Jurkat, Clone E6-1 (cell line): Measurements from ENCODE around the gene GATD1.

Source experiments
- DNase-seq: peaks from one replicate; pipeline ENCODE4 v3.0.0-alpha.2; 2011; ENCODE audit warnings: low read depth, low spot score
- H3K4me3 ChIP-seq: 2 replicates; pipeline ENCODE4 v1.5.1; 2011; ENCODE audit warnings: mild to moderate bottlenecking, low read length, control low read depth, moderate library complexity

GATD1 gene

DNA sequence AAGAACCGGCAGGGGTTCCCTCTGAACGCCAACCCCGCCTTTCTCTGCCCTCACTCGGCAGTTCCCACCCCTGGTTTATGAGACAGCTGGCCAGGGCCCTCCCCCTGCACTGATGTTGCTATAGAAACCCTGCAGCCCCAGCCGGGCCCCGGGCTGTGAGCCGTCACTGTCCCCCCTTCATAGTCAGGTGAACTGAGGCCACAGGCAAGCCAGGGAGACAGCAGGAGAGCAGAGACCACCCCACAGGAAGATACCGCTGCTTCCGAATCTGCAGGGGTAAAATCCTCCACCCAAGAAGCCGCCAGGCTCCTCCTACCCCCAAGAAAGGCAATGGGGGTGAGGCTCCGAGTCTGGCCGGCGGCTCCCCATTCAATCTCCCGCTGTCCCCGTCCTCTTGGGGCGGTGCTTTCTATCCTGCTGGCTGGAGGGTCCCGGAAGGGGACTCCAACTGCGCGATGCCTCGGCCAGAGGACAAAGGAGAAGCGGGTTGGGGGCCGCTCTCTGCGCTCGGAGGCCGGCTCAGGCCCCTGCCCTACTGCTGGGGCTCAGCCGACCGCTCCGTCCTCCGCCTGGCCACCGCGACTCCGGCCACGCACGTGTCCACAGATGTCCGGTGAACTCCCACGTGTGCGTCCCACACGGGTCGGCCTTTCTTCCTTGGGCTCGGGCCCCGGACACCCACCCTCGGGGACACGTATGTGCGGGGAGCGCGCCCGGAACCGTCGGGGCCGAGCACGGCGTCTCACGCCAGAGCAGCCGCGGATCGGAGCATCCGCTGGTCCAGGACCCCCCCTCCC lies 20.2 kb upstream of the GATD1 start:
- H3K4me3 ChIP-seq = peak overlapping the region; percentile 85
- DNase-seq = peak; percentile 80

DNA sequence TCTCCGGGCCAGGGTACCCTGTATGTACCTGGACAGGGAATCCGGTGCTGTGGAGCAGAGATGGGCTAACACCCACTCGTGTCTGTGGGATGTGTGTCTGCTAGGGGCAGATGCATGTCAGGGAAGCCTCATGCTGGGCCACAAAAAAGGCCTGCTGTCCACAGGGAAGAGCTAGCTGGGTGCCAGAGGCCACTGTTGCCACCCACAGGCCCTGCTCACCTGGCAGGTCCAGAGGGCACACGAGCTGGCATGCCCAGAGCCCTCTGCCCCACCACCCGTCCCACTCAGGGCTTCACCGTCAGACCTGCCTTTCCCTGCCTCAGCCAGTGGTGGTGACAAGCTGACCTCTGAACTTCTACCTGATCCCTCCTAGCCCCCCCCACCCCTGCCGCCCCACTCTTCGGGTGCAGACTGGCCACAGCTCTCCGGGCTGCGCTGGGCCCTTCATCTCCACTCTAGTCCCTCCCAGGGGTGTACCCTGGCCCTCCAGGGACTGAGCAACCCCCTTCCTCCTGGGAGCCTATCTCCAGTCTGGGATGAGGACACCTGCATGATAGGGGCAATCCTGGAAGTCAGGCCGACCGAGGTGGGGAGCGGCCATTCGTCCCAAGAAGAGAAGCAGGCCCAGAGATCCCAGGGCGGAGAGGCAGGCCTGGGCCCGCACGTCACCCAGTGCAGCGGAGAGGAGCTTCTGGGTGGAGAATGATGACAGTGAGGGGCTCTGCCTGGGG lies 19.4 kb upstream of the GATD1 start:
- no peak for DNase-seq
- peak overlapping the region; percentile 85 for H3K4me3 ChIP-seq

- peak; percentile 60 for DNase-seq
- peak overlapping the region; percentile 85 for H3K4me3 ChIP-seq
Observed at GRCh38 chr11:795634-796564, 18.6 kb upstream of the GATD1 start.

GRCh38 chr11:794766-795633 lies 17.7 kb upstream of the GATD1 start:
- peak overlapping the region; percentile 85 for H3K4me3 ChIP-seq

DNA sequence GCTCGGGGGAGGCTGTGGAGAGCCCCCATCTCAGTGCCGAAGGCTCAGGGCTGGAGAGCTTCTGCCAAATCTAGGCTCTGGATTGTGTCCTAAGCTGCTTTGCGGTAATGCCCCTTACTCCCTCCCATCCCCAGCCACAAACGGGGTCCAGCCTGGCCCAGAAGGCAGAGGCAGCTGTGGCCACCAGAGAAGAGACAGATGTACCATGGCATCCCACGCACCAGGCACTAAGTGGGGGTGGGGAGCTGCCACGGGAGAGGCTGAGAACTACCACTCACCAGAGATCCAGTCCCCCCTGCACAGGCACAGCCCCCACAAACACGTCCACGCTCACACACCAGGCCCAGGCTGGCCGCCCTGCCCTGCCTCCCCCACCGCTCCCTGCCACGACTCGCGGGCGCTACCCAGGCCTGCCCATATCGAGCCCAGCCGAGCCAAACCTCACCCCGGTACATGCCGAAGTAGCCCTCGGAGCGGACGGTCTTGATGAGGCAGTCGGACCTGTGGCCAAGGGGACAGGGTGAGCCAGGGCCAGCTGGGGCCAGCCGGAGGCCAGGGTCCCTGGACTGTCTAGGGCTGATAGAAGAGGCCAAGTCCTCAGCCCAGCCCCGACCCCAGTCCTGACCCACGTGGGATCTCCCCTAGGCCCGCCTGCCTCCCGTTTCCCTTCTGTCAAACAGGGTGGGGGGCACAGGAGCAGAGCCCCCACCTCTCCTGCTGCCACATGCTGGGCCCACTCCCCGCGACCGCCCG lies 16.9 kb upstream of the GATD1 start:
- DNase-seq = no peak
- H3K4me3 ChIP-seq = no peak overlapping the region

More at GRCh38 chr11:794766-795633, 17.7 kb upstream of the GATD1 start:
- no peak for DNase-seq

GRCh38 chr11:793556-793955 lies 16.3 kb upstream of the GATD1 start:
- DNase-seq = no peak

DNA sequence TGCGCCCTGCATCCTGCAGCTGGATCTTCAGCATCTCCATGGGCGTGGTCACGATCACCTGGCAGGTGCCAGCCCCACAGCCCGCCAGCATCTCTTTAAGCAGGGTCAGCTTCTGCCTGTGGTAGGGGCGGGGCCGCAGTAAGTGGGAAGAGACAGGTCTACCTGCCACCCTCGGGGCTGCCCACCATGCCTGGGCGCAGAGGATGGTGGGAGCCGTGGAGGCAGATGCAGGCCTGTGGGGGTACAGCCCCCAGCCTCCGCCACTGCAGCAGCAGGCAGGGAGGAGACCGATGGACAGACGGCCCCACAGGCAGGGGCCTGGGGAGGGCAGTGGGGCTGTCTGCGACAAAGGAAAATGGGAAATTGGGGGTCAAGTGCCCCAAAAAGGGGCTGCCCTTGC lies 15.6 kb upstream of the GATD1 start:
- DNase-seq = no peak
- no peak overlapping the region for H3K4me3 ChIP-seq

More at GRCh38 chr11:793556-793955, 16.3 kb upstream of the GATD1 start:
- no peak overlapping the region for H3K4me3 ChIP-seq

DNA sequence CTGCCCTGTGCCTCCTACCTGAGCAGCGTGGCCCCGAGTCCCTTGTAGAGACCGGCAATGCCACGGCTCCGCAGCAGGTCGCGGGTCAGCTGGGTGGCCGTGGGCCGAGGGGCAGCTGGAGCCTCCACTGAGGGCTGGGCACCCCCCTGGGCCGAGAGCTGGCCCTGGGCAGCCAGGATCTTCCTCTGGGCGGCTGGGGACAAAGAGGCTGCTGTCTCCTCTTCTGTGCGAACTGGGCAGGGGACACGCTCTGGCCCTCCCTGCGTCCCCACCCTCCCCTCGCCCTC lies 15.2 kb upstream of the GATD1 start:
- no peak overlapping the region for H3K4me3 ChIP-seq
- DNase-seq = no peak

- no peak for DNase-seq
- no peak overlapping the region for H3K4me3 ChIP-seq
Observed at GRCh38 chr11:791658-792534, 14.6 kb upstream of the GATD1 start.

DNA sequence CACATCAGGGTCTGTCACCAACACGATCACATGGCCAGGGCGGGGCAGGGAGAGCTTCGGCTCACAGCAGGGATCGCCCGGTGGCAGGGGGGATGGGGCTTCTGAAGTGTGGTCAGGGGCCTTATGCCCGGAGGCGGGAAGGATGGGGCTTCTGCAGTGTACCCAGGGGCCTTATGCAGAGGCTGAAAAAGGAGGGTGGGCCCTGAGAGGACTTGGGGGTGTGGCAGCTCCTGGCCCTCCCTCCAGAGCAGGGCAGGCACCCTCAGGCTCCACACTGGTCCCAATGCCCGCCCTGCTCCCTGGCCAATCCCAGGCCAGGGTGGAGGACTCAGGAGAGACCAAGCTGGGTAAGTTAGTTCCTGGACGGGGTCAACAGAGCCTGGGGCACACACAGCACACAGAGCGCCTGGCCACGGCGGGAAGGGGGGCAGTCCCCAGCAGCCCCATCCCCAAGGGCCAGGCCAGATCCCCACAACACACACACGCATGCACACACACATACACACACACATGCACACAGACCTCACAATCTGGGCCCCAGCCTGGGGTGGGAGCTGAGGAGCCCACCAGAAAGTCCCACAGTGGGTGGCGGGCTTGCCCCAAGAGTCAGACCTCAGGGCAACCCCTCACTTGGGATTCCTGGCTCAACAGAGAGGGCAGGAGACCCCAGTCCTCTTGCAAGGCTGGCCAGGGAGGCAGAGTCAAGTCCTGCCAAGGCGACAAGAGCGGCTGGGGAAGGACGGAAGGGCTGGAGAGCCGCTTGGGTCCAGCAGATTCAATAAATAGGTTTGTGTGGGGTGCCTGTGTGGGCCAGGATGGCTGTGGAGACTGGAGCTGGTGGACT lies 13.7 kb upstream of the GATD1 start:
- no peak overlapping the region for H3K4me3 ChIP-seq

DNA sequence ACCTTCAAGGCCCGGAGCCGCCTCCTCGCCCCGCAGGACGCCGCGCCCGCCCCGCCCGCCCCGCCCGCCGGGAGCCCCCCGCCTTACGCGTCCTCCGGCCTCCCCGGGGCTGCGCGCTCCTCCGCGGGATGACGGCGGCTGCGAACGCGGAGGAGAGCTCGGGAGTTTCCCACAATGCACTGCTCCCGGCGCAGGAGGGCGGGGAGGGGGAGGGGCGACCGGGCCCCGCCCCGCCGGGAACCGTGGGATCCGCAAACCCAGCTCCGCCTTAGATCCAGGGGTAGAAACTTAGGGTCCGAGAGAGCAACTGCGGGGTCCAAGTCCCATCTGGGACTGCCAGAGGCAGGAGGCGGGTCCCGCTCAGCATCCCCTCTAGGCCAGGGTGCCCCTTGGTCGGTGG lies 12.7 kb upstream of the GATD1 start, which contains the start of gene CEND1:
CEND1 (minus strand) TSS at position 148 of the 400 bp plus-strand sequence. CDS start 1,514 bp downstream, outside the sequence.
- DNase-seq = no peak
- no peak within 1 kb of the TSS for H3K4me3 ChIP-seq

More for the DNA sequence above, 13.7 kb upstream of the GATD1 start:
- DNase-seq = no peak

DNA sequence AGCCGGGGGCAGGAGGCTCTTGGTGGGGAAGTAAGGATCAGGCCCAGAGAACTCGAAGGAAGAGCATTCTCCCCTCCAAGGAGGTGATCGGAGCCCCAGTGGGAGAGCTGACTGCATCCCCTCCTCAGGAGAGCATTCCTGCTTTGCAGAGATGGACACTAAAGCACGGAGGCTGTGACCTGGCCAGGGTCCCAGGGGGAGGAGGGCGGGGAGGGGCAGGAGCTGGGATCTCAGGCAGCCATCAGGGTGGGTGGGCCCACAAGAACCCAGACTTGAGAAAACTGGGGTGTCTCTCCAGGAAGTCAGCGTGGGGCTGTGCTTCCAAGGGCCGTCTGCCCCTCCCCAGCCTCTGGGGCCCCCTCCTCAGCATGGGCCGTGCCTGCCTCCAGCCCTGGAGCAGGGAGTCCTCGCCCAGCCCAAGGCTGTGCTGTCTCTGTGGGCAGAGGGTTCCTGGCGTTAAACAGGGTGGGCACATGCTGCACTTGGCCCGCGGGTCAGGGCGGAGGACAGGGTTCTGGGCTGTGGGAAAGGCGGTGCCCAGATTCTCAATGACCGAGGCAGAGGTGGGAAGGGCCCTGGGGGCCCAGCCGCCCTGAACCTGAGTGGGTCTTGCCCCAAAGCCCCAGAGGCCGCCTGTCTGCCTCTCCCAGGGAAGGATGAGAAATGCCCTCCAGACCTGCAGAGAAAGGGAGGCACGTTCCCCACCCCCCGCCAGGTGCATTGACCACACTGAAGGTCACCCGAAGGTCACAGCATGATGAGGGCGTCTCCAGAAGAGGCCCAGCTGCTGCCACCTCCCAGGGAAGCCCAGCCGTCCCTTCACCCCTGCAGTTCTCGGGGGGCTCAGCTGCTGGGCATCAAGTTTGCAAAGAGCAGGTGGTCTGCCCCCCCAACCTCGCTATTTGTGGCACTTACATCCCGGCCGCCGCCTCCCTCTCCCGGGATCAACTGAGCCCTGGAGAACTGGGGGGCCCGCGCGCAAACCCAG lies 12.0 kb upstream of the GATD1 start:
- H3K4me3 ChIP-seq = no peak overlapping the region
- DNase-seq = no peak

GRCh38 chr11:788009-788640 lies 10.8 kb upstream of the GATD1 start:
- no peak for DNase-seq
- H3K4me3 ChIP-seq = no peak overlapping the region

GRCh38 chr11:787084-787675 lies 9.9 kb upstream of the GATD1 start:
- H3K4me3 ChIP-seq = no peak overlapping the region
- DNase-seq = no peak
